ENCODE results near the gene HPCAL1.

HPCAL1 gene

GRCh38 chr2:10309286-10309685 is 6.6 kb downstream of the HPCAL1 start:
- TF ChIP-seq CTCF (IDR thresholded peaks at IDR 0.05; ENCODE audit: poor library complexity, severe bottlenecking): no peak
- DNase-seq (ENCODE audit: low spot score) (no peak), ATAC-seq (ENCODE audit: low read depth) (no peak)
- Histone ChIP-seq H3K27ac (ENCODE audit: poor library complexity, severe bottlenecking) (no peak overlapping the region), H3K4me3 (ENCODE audit: severe bottlenecking) (no peak overlapping the region), H3K4me1 (ENCODE audit: insufficient read depth, poor library complexity, severe bottlenecking) (peaks cover 6% of the 10 kb centered on the region), H3K36me3 (ENCODE audit: low read depth) (no peaks in the 10 kb centered on the region), H3K9me3 (ENCODE audit: severe bottlenecking) (no peaks in the 10 kb centered on the region), H3K27me3 (ENCODE audit: insufficient read depth, poor library complexity, severe bottlenecking) (no peaks in the 10 kb centered on the region)

GRCh38 chr2:10310309-10310888 is 7.7 kb downstream of the HPCAL1 start:
- no peak overlapping the region for H3K27ac ChIP-seq (ENCODE audit: poor library complexity, severe bottlenecking)
- ATAC-seq (ENCODE audit: low read depth) (no peak), DNase-seq (ENCODE audit: low spot score) (no peak)
- no peak overlapping the region for H3K4me3 ChIP-seq (ENCODE audit: severe bottlenecking)
- no peaks in the 10 kb centered on the region for H3K9me3 ChIP-seq (ENCODE audit: severe bottlenecking)
- no peaks in the 10 kb centered on the region for H3K36me3 ChIP-seq (ENCODE audit: low read depth)
- no peaks in the 10 kb centered on the region for H3K27me3 ChIP-seq (ENCODE audit: insufficient read depth, poor library complexity, severe bottlenecking)
- TF ChIP-seq CTCF (IDR thresholded peaks at IDR 0.05; ENCODE audit: poor library complexity, severe bottlenecking): no peak
- no peaks in the 10 kb centered on the region for H3K4me1 ChIP-seq (ENCODE audit: insufficient read depth, poor library complexity, severe bottlenecking)

GRCh38 chr2:10311736-10312135 is 9.0 kb downstream of the HPCAL1 start:
- Histone ChIP-seq H3K27ac (ENCODE audit: poor library complexity, severe bottlenecking) (no peak overlapping the region), H3K4me1 (ENCODE audit: insufficient read depth, poor library complexity, severe bottlenecking) (no peaks in the 10 kb centered on the region), H3K9me3 (ENCODE audit: severe bottlenecking) (no peaks in the 10 kb centered on the region), H3K4me3 (ENCODE audit: severe bottlenecking) (no peak overlapping the region), H3K27me3 (ENCODE audit: insufficient read depth, poor library complexity, severe bottlenecking) (no peaks in the 10 kb centered on the region), H3K36me3 (ENCODE audit: low read depth) (no peaks in the 10 kb centered on the region)
- no peak for ATAC-seq (ENCODE audit: low read depth)
- TF ChIP-seq CTCF (IDR thresholded peaks at IDR 0.05; ENCODE audit: poor library complexity, severe bottlenecking): no peak
- DNase-seq (ENCODE audit: low spot score): no peak

- DNase-seq (ENCODE audit: low spot score) (no peak), ATAC-seq (ENCODE audit: low read depth) (no peak)
- H3K27ac ChIP-seq (ENCODE audit: poor library complexity, severe bottlenecking): no peak overlapping the region
- H3K36me3 ChIP-seq (ENCODE audit: low read depth): no peaks in the 10 kb centered on the region
- H3K27me3 ChIP-seq (ENCODE audit: insufficient read depth, poor library complexity, severe bottlenecking): no peaks in the 10 kb centered on the region
- H3K4me3 ChIP-seq (ENCODE audit: severe bottlenecking): no peak overlapping the region
- H3K9me3 ChIP-seq (ENCODE audit: severe bottlenecking): no peaks in the 10 kb centered on the region
- no peak for TF ChIP-seq CTCF (IDR thresholded peaks at IDR 0.05; ENCODE audit: poor library complexity, severe bottlenecking)
- H3K4me1 ChIP-seq (ENCODE audit: insufficient read depth, poor library complexity, severe bottlenecking): no peaks in the 10 kb centered on the region
Measured at GRCh38 chr2:10312437-10312957, 9.8 kb downstream of the HPCAL1 start.

- H3K27ac ChIP-seq (ENCODE audit: poor library complexity, severe bottlenecking): no peak overlapping the region
- TF ChIP-seq CTCF (IDR thresholded peaks at IDR 0.05; ENCODE audit: poor library complexity, severe bottlenecking): no peak
- no peaks in the 10 kb centered on the region for H3K27me3 ChIP-seq (ENCODE audit: insufficient read depth, poor library complexity, severe bottlenecking)
- no peaks in the 10 kb centered on the region for H3K36me3 ChIP-seq (ENCODE audit: low read depth)
- ATAC-seq (ENCODE audit: low read depth) (no peak), DNase-seq (ENCODE audit: low spot score) (no peak)
- no peaks in the 10 kb centered on the region for H3K4me1 ChIP-seq (ENCODE audit: insufficient read depth, poor library complexity, severe bottlenecking)
- H3K9me3 ChIP-seq (ENCODE audit: severe bottlenecking): no peaks in the 10 kb centered on the region
- no peak overlapping the region for H3K4me3 ChIP-seq (ENCODE audit: severe bottlenecking)
Measured at GRCh38 chr2:10316336-10316735, 13.6 kb downstream of the HPCAL1 start.
